Raji (cell line): ENCODE results near the gene SFI1.

Experiments used
- POLR2A ChIP-seq: IDR thresholded peaks from 2 replicates; pipeline ENCODE4 v1.6.1; 2011; ENCODE audit warnings: low read depth, low read length, control low read depth; ENCODE audit not compliant: insufficient read depth

The SFI1 gene

DNA sequence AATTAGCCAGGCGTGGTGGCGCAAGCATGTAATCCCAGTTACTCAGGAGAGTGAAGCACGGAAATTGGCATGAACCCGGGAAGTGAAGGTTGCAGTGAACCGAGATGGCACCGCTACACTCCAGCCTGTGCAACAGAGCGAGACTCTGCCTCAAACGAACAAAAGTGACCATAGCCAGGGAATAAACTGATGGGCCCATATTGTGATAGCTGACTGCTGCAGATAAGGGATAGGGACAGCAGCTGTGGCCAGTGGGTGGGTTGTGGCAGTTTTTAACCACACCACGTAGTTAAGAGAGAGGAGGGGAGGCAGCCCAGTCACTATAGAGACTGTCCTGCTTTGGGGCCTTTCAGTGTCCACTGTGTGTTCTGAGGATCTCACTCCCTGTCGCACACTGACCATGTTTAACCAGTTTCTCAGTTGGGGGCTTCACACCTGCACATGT lies 106.8 kb downstream of the SFI1 start:
- no peak for TF ChIP-seq POLR2A

GRCh38 chr22:31603574-31603973 lies 107.2 kb downstream of the SFI1 start:
- no peak for TF ChIP-seq POLR2A

DNA sequence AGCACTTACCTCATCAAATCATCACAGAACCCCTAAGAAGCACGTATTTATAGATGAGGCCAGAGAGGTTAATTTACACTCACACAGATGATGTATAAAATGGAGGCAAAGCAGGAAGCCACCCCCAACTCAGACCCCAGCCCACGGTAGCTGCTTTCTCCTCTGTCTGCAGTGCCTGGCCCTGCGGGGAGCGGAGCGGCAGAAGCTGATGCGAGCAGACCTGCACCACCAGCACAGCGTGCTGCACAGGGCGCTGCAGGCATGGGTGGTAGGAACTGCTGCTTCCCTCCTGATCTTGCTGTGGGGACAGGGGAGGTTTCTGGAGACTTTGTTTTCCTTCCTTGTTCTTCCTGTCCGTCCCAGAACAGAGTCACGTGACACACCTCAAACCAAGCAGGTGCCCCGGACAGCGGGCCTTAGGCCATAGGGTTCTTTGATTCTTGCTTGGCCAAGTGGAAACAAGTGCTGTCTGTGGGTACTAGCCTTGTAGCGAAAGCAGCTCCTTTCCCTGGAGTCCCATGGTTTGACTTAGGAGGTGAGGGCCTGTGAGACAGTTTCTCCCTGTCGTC lies 107.9 kb downstream of the SFI1 start:
- TF ChIP-seq POLR2A: no peak

DNA sequence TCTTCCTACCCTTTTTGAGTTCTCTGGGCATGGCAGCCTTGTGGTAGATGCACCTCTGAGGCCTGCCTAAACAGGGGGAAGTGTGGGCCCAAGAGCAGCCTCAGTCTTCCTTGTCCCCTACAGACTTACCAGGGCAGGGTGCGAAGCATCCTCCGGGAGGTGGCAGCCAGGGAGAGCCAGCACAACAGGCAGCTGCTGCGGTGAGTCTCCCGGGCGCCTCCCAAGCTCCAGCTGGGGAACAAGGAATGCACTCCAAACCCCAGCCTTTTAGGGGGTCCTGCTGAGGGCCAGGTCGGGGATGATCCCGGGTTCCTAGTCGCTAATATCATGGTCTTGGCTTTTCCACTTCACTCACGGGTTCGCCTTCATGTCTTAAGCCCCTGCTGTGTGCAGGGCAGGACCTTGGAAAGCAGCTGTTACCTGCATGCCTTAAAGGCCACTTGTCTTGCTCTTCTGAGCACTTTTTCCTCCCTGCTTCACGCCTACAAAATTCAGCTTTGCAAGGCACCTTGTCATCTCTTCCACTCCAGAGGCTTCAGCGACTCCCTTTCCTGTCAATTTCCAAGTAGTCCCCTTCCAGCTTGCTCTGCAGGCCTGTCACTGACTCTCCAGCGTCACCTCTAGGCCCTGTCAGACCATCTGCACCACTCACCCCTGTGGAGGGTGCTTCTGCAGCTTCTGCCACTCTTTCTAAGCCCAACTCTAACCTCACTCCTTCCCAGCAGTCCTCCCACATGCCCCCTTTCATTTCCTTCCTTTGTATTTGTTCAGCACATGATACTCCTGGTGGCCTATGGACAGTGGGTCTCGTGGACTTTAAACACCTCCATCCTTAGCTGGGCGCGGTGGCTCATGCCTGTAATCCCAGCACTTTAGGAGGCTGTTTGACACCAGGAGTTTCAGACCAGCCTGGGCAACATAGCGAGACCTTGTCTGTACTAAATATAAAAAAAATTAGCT lies 108.7 kb downstream of the SFI1 start:
- no peak for TF ChIP-seq POLR2A

- no peak for TF ChIP-seq POLR2A
Observed at GRCh38 chr22:31605851-31606585, 109.7 kb downstream of the SFI1 start.

DNA sequence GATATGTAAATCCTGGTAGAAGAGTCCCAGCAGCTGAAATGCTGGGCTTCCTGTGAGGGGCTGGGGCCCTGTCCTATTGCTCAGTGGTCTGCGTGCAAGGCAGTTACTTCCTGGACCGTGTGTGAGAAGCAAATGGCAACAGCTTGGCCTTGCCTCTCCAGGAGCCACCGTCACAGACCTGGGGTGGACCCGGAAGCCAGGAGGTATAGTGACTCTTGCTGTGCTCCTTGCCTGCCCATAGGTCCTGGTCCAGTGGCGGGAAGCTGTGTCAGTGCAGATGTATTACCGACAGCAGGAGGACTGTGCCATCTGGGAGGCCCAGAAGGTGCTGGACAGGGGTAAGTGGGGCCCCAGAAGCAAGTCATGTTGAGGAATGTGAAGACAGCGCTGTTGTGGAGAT lies 111.4 kb downstream of the SFI1 start:
- no peak for TF ChIP-seq POLR2A

DNA sequence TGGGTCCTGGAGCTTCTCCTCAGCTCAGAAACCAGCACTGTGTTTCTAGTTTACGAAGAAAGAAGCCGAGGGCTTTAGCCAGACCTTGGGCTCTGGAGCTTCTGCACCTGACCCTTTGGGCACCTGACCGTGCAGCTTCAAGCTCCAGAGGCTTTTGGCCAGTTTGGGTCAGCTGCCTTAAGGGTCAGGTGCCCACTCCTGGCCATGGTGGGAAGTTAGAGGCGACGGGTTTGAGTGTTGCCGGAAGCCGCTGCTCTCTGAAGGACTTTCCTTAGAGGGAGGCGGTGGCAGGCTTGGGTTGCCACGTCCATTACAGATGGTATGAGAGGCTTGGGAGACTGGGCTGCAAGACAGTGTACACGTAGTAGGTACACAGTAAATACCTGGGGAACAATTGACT lies 113.4 kb downstream of the SFI1 start:
- no peak for TF ChIP-seq POLR2A

GRCh38 chr22:31610611-31611010 lies 114.3 kb downstream of the SFI1 start:
- no peak for TF ChIP-seq POLR2A

GRCh38 chr22:31611061-31611760 lies 114.9 kb downstream of the SFI1 start:
- no peak for TF ChIP-seq POLR2A

GRCh38 chr22:31612891-31613285 lies 116.6 kb downstream of the SFI1 start:
- no peak for TF ChIP-seq POLR2A

DNA sequence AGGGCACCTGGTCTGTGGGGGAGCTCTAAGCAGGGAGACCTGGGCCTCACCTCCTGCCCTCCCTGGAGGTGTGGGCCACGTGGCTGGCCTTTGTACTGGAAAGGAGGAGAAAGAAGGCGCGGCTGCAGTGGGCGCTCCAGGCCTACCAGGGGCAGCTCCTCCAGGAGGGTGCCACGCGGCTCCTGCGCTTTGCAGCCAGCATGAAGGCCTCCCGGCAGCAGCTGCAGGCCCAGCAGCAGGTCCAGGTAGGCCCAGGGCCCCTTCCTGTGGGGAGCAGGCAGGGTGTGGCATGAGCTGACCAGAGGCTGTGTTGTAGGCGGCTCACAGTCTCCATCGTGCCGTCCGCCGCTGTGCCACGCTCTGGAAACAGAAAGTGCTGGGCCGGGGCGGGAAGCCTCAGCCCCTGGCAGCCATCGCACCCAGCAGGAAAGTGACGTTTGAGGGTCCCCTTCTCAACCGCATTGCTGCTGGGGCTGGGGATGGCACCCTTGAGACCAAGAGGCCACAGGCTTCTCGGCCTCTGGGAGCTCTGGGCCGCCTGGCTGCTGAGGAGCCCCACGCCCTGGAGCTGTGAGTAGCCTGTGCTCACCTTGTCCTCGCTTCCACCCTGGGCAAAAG lies 117.1 kb downstream of the SFI1 start:
- no peak for TF ChIP-seq POLR2A

DNA sequence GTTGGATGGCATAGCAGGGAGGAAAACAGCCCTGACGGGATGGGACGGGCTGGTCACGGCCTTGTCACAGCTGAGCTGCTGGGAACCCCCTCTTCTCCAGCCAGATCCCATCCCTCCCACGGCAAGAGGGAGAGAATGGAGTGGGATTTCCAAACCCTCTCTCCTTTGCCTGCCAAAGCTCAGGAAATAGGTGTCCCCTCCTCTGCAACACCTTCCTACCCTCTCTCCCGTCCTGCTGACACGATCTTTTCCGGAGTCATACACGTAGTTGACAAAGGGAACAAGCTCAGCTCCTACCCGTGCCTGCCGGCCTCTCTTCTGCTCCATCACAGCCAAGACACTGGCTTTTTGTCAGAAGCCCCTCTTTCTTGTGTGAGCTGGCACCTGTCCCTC lies 117.6 kb downstream of the SFI1 start:
- TF ChIP-seq POLR2A: no peak

DNA sequence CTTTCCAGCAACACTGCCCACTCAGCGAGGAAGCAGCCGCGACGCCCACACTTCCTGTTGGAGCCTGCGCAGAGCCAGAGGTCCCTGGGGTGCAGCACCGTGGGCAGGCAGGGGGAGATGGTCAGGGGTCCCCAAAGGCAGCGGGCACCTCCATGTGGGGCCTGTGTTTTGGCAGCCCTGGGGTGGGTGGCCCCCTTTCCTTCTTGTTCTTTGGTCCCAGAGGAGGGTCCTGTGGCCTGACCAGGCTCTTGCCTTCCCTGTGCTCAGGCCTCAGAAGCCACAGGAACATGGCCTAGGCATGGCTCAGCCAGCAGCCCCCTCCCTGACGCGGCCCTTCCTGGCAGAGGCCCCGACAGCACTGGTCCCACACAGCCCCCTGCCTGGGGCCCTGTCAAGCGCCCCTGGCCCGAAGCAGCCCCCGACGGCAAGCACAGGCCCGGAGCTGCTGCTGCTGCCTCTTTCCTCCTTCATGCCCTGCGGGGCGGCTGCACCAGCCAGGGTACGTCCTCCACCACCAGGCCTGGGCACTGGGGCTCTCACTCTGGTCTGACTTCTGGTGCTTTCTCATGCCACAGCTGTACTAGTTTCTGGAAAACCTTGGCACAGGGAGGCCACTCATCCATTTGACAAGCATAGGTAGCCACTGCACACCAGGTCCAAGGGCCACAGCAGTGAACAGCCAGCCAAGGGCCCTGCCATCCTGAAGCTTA lies 118.6 kb downstream of the SFI1 start:
- no peak for TF ChIP-seq POLR2A

DNA sequence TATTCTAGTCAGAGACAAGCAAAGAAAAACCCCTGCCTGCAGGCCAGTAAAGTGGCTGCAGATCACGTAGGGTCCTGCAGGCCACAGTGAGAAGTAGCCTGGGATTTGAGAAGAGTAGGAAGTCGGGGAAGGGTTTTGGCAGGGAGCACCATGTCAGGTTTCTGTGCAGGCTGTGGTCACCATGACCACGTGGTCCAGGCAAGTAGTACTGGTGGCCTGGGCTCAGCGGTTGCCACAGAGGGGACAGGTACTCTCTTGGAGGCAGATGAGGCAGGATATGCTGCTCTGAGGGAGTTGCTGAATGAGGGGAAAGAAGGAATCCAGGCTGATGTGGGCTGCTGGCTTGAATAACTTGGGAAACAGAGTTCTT lies 119.1 kb downstream of the SFI1 start:
- TF ChIP-seq POLR2A: no peak
